GM18868 (cell line): Measurements from ENCODE around the gene KLC4.
"Not testable (repeated sequence)": the region's sequence is repeated elsewhere in the genome, so short reads cannot be mapped to it uniquely, and the experiment has no call there.

Experiments used
- ATAC-seq: cut with Tn5 transposase; IDR thresholded peaks from one replicate; pipeline ENCODE4 v1.9.1; 2021; ENCODE audit warnings: mild to moderate bottlenecking, moderate library complexity; ENCODE audit not compliant: unreplicated experiment

KLC4 gene

DNA sequence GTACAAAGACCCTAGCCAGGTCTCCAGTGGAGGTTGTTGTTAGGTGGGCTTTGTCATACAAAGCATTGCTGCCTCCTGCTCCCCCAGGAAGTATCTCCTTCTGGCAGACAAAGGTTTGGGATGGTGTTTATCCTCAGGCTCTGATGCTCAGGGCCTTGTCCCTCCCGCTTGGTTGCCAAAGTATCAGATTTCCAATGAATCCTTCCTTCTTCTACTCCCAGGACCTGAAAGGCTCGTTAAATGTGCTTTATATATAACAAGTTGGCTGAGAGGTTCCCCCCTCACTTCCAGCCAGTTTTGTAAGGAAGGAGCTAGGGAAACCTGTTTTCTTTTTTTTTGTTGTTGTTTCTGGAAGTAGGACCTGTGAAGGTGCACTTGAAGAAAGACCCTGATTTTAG lies 31.1 kb downstream of the KLC4 start:
- no peak for ATAC-seq

GRCh38 chr6:43091020-43091419 lies 31.6 kb downstream of the KLC4 start:
- ATAC-seq, result no peak

DNA sequence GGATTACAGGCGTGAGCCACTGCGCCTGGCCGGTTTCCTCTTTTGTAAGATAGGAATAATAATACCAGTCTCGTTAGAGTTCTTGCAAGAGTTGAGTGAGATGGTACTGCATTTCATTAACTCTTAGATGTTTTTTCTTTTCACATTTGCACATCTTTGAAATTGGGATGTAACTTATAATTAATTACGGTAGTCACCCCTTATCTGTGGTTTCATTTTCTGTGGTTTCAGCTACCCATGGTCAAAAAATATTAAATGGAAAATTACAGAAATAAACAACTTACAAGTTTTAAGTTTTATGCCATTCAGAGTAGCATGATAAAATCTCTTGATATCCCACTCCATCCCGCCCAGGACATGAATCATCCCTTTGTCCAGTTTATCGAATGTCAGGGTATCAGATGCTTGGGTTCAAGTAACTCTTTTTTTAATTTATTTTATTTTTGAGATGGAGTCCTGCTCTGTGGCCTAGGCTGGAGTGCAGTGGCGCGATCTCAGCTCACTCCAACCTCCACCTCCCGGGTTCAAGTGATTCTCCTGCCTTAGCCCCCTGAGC lies 32.1 kb downstream of the KLC4 start:
- ATAC-seq, result no peak

DNA sequence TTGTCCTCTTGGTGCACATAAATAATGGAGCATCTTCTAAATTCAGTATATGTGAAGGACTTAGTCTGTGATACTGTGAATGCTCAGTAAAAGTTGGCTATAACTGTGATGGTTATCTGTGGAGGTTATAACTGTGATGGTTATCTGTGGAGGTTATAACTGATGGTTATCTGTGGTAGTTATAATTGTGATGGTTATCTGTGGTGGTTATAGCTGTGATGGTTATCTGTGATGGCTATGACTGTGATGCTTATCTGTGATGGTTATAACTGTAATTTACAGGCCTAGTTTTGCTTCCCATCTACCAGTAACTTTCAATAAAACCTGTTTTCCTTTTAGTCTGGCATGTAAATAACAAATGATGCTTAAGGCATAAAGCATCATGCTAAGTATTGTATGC lies 33.2 kb downstream of the KLC4 start:
- ATAC-seq, result no peak

GRCh38 chr6:43093436-43094289 lies 34.2 kb downstream of the KLC4 start:
- ATAC-seq, result no peak

DNA sequence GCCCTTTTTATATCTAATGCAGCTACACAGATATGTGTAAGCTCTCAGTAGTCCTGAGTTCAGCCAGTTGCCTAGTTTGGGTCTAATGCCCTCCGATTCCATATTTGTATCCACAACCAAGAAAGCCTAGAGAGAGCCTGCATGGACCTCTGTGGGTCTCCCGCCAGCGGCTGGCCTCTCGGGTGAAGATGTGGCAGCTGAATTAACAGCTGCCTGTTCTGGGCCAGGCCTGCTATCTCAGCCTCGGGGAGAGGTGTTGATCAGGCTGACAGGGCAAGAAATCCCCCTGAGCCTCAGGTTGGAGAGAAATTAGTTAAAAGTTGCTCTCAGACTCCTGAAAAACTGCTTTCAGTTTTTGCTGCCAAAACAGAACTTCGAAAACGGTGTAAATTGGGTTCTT lies 36.5 kb downstream of the KLC4 start:
- no peak for ATAC-seq

- ATAC-seq, result no peak
Measured at GRCh38 chr6:43096451-43097097, 37.1 kb downstream of the KLC4 start.

DNA sequence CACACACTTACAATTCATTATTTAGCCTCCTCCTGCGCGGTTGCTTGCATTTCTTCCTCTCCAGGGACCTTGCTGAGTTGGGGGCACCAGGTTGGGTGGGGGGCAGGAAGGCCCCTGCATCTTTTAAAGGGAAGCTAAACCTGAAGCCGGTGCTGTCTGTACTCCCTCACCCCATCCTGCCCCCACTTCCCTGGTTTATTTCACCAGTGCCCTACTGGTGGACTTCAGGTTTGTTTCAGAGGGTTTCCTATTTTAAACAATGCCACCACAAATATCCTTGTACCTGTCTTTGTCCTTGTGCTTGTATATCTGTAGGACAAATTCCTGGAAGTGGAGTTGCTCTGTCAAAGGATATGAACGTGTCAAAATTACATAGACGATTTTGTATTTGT lies 37.7 kb downstream of the KLC4 start:
- ATAC-seq, result no peak

DNA sequence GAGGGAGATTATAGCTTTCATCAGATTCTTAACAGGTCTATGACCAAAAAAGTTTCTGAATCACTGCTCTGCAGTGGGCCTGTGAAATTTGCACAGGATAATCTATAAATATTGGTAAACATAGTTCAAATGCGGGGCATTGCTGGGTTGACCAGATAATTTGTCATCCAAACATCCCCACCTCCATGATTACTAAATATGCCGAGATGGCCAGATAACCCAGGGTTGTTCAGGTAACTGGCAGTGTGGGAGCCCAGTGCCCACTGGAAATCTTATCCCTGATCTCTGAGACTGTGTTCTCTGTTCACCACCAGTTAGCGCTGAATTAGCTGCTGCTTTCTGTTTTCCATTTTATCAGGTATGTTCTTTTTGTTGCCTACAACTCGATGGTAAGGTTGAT lies 38.1 kb downstream of the KLC4 start:
- no peak for ATAC-seq

GRCh38 chr6:43101497-43101896 lies 42.1 kb downstream of the KLC4 start:
- no peak for ATAC-seq

DNA sequence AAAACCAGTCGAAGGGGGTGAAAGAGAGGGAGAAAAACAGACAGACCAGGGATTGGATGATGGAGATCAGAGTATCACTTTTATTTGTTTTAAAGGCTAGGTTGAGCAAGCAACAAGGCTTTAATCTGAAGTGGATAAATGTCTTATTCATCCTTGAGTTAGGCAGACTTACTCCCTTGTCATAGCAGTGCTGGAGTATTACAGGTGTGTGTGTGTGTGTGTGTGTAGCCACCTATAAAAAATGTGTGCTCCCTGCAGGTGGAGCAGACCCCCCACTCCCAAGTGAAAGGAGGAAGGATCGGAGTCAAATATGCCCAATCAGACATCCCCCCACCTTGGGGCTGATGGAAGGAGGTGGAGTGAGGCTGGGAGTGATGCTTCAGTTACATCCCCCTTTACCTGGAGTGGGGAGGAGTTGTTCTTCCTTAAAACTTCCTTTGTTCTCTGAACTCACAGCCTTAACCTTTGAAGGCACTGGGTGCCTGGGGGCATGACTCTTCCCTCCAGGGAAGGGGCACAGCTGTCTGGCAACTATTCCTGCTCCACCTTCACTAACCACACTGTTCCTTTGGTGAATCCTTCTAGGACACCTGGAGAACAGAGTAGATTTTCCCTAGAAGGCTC lies 43.9 kb downstream of the KLC4 start:
- ATAC-seq, result no peak

GRCh38 chr6:43105538-43106222 lies 46.2 kb downstream of the KLC4 start:
- no peak for ATAC-seq

- ATAC-seq, result no peak
Measured at GRCh38 chr6:43107344-43108062, 48.1 kb downstream of the KLC4 start.

DNA sequence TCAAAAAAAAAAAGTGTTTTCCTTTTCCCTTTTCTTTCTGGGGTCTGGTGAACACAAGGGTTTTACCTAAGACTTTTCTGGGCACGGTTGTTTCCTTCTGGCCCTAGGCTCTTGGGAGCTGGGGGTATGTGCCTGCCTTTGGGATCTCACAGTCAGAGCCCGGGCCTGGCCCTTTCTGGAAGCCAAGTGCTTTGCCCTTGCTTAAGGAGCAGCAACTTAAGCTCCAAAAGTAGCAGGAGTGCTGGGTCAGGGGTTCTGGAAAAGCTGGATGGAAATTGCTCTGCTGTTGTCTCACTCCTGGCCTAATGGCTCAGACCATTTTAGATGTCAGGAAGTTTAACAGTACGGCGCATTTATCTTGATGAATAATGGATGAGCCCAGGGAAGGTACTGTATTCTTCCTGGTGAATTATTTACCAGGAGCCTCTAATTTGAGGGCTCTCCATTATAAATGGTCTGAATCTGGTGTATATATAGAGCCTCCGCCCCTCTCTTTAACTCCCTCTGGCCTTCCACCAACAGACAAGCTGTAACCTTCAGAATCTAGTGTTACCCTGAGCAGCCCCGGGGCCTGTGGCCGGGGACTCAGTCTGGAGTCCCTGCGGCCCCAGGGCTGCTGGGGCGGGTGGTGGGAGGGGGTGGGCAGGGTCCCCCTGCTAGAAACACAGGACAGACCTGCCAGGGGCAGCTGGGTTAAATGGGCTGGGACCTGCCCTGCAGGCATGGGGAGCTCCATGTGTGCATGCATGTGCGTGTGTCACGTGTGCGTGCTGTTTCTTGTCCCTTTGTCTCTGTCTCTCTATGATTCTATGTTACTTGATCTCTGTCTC lies 54.2 kb downstream of the KLC4 start:
- no peak for ATAC-seq

DNA sequence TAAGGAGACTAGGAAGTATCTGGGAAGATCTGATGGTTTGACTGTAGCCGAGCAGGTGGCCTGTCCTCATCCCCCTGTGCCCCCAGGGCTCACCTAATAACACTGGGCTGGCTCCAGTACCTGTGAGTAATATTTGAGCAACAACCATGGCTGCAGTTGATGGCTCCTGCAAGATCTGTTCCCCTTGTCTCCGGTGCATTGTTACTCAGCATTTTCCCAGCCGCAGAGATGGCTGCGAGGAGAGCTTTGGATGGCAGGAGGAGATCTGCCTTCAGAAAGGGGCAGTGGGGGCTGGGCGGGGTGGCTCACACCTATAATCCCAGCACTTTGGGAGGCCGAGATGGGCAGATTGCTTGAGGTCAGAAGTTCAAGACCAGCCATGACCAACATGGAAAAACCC lies 55.9 kb downstream of the KLC4 start:
- no peak for ATAC-seq

DNA sequence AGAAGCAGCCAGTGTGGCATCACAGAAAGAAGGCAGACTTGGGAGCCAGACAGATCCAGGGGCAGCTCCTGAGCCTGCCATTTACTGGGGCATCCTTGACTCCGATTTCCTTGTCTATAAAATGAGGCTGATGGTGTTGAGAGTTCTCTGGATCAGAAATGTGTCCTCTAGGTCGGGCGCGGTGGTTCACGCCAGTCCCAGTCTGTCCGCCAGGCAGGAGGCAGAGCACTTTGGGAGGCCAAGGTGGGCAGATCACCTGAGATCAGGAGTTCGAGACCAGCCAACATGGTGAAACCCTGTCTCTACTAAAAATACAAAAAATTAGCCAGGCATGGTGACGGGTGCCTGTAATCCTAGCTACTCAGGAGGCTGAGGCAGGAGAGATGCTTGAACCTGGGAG lies 58.0 kb downstream of the KLC4 start:
- not testable (repeated sequence) for ATAC-seq

- ATAC-seq, result no peak
Measured at GRCh38 chr6:43119482-43119881, 60.1 kb downstream of the KLC4 start.

DNA sequence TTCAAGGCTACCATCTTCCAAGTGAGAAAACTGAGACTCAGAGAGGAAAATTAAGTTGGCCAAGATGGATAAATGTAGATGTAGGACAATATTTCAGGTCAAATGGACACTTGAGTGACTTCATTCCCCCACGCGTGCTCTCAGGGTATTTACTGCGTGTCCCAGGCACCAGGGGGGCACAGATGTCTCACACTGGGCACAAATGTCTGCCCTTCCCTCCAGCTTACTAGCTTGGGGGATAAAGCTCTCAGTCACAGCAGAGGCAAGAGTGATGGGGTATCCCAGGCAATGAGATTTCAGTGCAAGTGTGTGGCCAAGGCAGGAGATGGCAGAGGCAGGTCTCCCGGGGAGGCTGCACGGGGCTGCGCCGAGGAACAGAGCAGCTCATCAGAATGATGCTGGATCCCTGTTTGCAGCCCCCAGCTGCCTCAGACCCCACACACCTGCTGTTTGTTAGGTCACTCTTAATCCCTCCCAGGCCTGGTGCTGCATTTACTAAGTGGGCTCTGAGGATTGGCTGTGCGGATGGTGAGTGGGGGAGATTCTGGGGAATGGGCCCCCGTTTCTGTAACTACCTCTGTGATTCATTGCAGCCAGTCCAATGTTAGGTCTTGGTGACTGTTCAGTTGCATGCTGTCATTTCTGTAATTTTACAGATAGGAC lies 60.8 kb downstream of the KLC4 start:
- no peak for ATAC-seq
